HS-5 (cell line): Measurements from ENCODE around the gene BCL2L15.

Experiments used
- DNase-seq: peaks from one replicate; pipeline ENCODE4 v3.0.0-alpha.2; 2012; ENCODE audit warnings: low read depth

Gene BCL2L15

GRCh38 chr1:113905435-113905861 lies 18.1 kb upstream of the BCL2L15 start:
- DNase-seq: no peak

DNA sequence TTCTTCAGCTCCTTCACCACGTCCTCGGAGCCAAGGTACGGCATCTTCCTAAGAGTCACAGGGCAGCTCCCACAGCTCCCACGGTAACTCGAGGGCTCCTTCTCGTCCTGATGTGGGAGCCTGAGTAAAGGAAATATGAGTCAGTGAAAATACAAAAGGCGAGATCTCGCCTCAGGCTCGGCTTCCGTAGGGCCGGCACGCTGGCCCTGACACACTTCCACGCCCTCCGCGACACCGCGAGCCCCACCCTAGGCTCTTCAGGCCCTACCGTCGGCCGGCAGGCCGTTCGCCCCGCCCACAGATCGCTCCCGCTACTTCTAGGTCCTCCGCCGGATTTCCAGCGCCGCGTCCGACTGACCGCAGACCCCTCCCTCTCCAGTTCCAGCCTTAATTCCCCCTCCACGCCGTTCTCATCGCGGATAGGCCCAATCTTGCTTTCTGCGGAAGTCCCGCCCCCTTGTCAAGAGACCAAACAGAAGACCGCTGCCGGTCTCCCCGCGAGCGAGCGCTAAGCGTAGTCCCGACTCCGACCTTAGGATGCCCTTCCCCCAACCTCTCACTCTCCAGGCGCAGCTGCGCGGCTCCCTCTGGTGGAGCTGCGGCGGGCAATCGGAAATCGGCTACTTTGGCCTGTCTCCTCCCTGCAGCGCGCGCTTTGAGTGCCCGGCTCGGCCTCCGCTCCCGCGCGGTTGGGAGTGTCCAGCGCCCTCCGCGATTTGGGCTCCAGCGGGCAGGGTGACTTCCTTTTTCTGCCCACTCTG lies 17.5 kb upstream of the BCL2L15 start, which contains the start of the genes AP4B1 and DCLRE1B:
TSS of gene AP4B1 (minus strand) at position 126 of the 761 bp plus-strand sequence. CDS start at position 44, 82 bp downstream.
TSS of gene DCLRE1B (plus strand) at position 653 of the 761 bp plus-strand sequence. CDS start 261 bp downstream, outside the sequence.
- peak; percentile 99 for DNase-seq

DNA sequence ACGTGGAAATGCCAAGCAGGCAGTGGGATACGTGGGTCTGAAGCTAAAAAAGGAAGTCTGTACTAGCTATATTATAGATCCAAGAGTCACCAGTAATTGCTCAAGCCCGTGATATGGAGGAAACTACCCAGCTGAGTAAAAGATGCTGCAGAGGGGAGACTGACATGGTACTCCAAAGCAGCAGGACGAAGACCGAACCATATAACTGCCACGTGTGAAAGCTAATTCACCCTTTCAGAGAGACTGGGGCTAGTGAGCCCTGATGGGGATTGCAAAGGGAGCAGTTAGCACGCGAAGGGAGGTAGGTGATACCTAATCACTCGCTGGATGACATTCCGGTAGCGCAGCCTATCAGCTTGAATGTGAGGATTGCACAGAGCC lies 16.9 kb upstream of the BCL2L15 start:
- no peak for DNase-seq

DNA sequence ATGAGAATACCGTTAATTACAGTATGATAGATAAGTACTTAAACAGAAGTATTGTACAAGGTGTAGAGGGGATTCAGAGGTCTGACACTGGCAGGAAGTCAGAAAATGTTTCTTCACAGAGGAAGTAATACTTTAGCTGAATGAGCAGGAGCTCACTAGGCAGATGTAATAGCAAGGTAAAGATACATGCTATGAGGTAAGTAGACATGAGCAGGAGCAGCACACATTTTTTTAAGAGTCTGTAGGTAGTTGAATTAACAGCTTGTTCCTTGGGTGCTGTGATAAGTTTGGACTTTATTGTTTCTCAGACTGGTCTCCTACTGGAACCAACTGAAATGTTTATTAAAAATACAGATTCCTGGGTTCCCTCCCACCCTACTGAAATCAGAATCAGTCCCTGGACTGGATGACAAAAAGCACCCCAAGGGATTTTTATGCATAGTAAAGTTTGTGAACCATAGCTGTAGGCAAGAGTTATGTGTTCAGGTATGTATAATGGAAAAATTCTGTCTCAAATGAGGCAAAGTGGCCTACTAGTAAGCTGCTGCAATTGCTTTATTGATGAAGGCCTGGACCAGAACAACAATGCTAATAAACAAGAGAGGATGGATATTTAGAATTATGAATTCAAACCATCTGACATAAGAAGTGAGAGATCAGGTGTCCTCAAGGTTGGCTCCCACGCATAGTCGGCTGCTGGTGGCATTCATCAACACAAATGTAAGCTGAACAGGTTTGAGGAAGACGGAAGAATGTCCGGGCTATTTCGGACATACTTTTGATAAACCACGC lies 16.3 kb upstream of the BCL2L15 start:
- no peak for DNase-seq

GRCh38 chr1:113901191-113901590 lies 13.8 kb upstream of the BCL2L15 start:
- no peak for DNase-seq

DNA sequence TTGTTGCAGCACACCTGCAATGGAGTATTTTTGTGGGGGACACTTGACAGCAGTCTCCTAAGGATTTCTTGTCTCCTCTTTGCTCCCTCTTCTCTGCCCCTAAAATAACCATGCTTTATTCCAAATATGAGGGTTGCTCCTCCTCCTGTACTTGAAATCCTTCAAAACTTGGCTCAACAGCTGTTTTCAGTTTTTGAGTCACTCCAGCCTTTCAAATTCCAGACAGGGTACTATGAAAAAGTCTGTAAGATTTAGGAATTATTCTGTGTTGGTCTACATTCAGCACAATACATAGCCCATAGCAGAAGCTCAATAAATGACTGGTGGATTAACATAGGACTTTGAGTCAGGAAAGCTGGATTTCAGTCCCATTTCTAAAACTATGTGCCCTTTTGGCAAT lies 11.7 kb upstream of the BCL2L15 start:
- DNase-seq: no peak

- DNase-seq: no peak
These were observed 10.9 kb upstream of the BCL2L15 start for GRCh38 chr1:113898241-113898814.

GRCh38 chr1:113895961-113896360 lies 8.6 kb upstream of the BCL2L15 start:
- DNase-seq: no peak

- DNase-seq: no peak
These were observed 7.7 kb upstream of the BCL2L15 start for GRCh38 chr1:113895098-113895497.

- no peak for DNase-seq
These were observed 5.9 kb upstream of the BCL2L15 start for GRCh38 chr1:113893267-113893666.

DNA sequence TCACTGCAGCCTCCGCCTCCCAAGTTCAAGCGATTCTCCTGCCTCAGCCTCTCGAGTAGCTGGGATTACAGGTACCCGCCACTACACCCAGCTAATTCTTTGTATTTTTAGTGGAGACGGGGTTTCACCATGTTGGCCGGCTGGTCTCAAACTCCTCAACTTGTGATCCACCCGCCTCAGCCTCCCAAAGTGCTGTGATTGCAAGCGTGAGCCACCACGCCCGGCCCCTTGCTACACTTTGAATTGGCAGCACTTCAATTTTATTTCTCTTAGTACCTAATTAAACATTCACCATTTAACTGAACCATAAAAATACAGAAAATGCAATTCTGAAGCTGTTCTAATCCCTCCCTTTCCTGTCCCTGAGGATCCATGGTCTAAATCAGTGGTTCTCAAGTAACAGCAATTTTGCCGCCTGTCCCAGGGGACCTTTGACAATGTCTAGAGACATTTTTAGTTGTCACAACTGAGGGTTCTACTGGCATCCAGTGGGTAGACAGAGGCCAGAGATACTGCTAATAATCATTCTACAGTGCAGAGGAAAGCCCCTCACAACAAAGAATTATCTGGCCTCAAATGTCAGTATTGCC lies 4.3 kb upstream of the BCL2L15 start:
- no peak for DNase-seq

DNA sequence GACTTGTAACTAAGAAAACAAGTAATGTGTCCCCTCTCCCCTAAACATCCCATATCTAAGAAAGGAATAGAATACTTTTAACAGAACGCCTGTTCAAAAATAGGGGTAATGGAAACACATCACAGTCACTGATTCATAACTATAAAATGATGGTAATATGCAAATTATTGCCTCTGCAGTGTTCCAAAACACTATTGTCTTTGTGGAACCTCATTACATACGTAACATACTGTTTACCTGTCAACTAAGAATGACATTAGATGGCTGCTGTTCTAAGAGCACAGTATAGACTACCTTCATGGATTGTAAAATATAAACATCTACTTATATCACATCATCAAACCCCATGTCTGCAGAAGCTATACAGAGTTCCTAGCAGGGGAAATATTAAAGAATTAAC lies 3.4 kb upstream of the BCL2L15 start:
- DNase-seq: no peak

- DNase-seq: no peak
These were observed 672 bp downstream of the BCL2L15 start for GRCh38 chr1:113886417-113887401.

DNA sequence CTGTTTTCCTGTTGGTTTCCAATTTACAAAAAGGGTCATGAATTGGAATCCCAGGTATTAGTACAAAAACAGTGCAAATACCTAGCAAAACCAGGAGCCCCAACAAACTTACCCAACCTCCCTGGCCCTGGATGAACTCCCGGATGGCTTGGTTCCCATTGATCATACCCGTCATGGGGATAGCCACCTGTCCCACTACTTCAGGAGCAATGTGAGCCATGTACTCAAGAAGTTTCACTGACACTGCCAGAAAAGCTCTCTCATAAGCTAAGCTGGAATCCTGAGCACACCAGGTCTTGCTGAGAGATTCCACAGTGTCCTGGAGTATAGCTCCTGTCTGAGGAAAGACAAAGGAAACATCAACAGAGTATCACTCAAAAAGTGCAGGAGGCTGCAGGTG lies 5.7 kb downstream of the BCL2L15 start:
- DNase-seq: no peak

DNA sequence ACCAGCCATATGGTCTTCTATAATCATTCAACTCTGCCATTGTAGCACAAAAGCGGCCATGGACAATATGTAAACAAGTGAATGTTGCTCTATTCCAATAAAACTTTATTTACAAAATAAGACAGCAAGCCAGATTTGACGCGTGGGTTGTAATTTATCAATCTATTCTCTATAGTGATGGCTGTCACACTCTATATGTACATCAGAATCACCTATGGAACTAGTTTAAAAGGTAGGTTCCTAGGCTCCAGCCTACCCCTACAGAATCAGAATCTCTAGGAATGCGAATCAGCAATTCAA lies 7.7 kb downstream of the BCL2L15 start:
- no peak for DNase-seq

- no peak for DNase-seq
These were observed 11.2 kb downstream of the BCL2L15 start for GRCh38 chr1:113876176-113876575.

DNA sequence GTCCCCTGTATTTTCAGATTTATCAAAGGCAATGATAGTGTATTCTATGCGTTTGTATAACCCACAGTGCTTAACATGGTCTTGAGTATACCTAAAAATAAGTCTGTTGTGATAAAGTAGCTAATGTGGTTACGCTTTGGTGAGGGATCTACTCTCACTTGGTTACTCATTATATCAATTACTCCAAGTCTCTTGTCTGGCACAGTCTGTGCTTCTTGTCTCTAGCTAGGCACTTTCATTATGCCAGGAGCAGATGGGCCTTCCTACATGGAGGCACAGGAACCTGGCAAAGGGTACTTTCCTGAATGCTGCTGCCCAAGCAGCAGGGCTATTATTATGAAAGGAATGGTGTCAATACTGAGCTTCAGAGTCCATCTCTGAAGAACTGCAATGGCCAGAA lies 11.7 kb downstream of the BCL2L15 start:
- no peak for DNase-seq

DNA sequence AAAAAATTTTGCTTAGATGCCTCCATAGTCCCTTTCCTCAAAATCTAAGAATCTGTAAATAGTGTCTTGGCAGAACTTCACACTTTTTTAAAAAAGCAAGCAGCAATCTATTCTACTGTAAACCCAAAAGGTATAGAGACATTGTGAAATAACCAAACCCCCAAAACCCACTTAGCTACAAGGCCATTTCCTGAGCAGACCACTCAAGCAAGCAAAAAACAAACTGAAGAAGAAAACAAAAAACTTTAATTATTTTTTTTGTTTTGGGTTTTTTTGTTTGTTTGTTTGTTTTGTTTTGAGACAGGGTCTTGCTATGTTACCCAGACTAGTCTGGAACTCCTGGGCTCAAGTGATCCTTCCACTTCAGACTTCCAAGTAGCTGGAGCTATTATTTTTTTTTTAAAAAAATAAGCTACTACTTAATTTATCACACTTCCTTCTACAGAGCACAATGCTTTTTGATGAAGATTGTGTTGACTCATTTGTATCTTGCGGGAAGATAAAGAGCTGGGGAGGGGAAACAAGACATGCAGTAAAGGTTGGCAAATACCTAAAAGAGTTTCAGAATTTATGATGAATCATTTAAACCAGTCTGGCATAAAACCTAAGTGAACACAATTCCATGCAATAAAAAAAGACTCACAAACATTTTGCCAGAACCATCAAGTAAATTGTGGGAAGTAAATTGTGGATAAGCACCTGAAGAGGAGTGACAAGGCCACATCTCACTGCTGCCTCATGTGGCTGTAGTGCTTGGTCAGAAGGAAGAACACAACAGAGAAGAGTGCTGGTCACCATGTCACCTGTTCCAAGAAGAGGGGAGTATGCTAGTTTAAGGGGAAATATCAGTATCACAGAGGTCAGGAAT lies 13.1 kb downstream of the BCL2L15 start:
- DNase-seq: no peak

DNA sequence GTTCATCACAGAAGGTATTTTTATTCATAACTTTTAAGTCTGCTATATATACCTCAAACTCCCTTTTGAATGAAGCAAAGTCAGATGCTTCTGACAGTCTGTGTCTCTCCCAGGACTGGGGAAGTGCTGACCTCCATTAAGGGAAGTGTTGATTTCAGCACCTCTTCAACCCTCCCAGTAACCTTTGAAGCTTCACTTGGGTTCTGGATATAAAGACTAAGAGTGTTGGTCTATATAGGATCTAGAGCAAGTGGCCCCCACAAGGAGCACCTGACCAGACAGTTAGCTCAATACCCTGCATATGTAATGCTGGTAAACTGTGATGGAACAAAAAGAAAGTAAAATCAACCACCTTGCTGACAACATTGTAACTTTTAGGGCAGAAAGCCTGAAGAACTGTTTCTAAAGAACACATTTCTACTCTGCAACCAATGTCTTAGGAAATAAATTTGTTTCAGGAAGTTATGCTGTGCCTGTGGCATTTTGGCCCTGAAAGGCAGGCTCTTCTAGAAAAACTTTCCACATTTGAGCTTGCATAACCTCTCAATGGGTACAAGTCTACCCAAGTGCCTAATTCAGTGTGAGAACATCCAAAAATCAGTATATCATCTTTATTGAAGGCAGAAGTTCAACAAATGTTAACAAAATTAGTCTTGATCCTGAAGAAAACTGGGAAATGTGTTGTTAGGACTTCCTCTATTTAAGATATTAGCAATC lies 15.0 kb downstream of the BCL2L15 start:
- no peak for DNase-seq

- peak; percentile 54 for DNase-seq
These were observed 15.7 kb downstream of the BCL2L15 start, which contains the start of gene PTPN22 for GRCh38 chr1:113871597-113872113. PTPN22 (minus strand) TSS chr1:113871712.
